B cell (primary cell): ENCODE results near the gene CHSY3. TPM values are rescaled to one million over a fixed set of nuclear protein-coding genes. Genes with fewer than 3 reads are reported as not detected.

Experiments
- ATAC-seq: fragments of 200-7000 bp; cut with Tn5 transposase; one replicate; pipeline ENCODE4 v1.10.0; 2021; ENCODE audit warnings: low read depth, mild to moderate bottlenecking, moderate number of reproducible peaks, moderate library complexity
- CTCF ChIA-PET: fragments of 350-600 bp; sonication (Branson Sonifier 250); formaldehyde crosslinking; loops from one replicate; lab custom pipeline; 2021; ENCODE audit warnings: antibody characterized with exemption, inconsistent platforms; lab: Charles Lee
- POLR2A ChIA-PET: fragments of 350-600 bp; sonication (Branson Sonifier 250); formaldehyde crosslinking; loops from one replicate; lab custom pipeline; 2021; ENCODE audit warnings: antibody characterized with exemption; lab: Charles Lee
- DNase-seq: peaks from one replicate; pipeline ENCODE4 v3.0.0; 2013
- H2AFZ ChIP-seq: 2 replicates; pipeline ENCODE4 v1.6.1; 2012; ENCODE audit warnings: mild to moderate bottlenecking, low read depth, low read length; ENCODE audit not compliant: insufficient read depth, poor library complexity, severe bottlenecking
- H3K27ac ChIP-seq, 2 donors: 1 replicate in 1 of 2; 2 replicates in 1 of 2; pipeline ENCODE4 v1.5.1; 2012 to 2013; ENCODE audit warnings: low read length in 2 of 2, mild to moderate bottlenecking in 2 of 2, moderate library complexity in 1 of 2
- H3K27me3 ChIP-seq, 4 experiments: fragments of 200-600 bp in 1 of 4; sonication (generic) in 1 of 4; replicated peaks in 1 of 4; 1 replicate in 2 of 4; 2 replicates in 2 of 4; pipeline versions ENCODE4 v1.6.1 to v1.7.0; 2013 to 2016; ENCODE audit warnings: low read length in 3 of 4, mild to moderate bottlenecking in 2 of 4, mixed read lengths in 1 of 4, moderate library complexity in 1 of 4; ENCODE audit not compliant: insufficient read depth in 4 of 4, control insufficient read depth in 3 of 4; ENCODE audit errors: control extremely low read depth in 1 of 4
- H3K36me3 ChIP-seq, 2 experiments: replicated peaks in 1 of 2; 1 replicate in 1 of 2; 2 replicates in 1 of 2; pipeline versions ENCODE4 v1.6.1 to v1.7.1; 2013; ENCODE audit warnings: low read length in 1 of 2; ENCODE audit not compliant: insufficient read depth in 2 of 2, control insufficient read depth in 1 of 2; ENCODE audit errors: control extremely low read depth in 1 of 2, extremely low read depth in 1 of 2
- H3K4me1 ChIP-seq, 2 donors: fragments of 200-600 bp in 1 of 2; sonication (generic) in 1 of 2; 1 replicate in 1 of 2; 2 replicates in 1 of 2; pipeline versions ENCODE4 v1.5.1 to v1.6.1; 2013 to 2017; ENCODE audit warnings: low read length in 2 of 2; ENCODE audit not compliant: control insufficient read depth in 2 of 2, insufficient read depth in 2 of 2
- H3K4me2 ChIP-seq: replicated peaks from 2 replicates; pipeline ENCODE3; 2012; ENCODE audit warnings: mild to moderate bottlenecking, low read depth, low read length; ENCODE audit not compliant: poor library complexity, severe bottlenecking
- H3K4me3 ChIP-seq, 5 experiments: fragments of 200-600 bp in 1 of 5; sonication (generic) in 1 of 5; 1 replicate in 3 of 5; 2 replicates in 2 of 5; pipeline versions ENCODE4 v1.5.1 to v1.7.0; 2011 to 2016; ENCODE audit warnings: low read length in 4 of 5, mild to moderate bottlenecking in 4 of 5, low read depth in 2 of 5, control low read depth in 1 of 5, moderate library complexity in 1 of 5; ENCODE audit not compliant: insufficient read depth in 1 of 5; ENCODE audit errors: control extremely low read depth in 1 of 5, extremely low read depth in 1 of 5
- H3K79me2 ChIP-seq: fragments of 200-600 bp; sonication (generic); one replicate; pipeline ENCODE4 v1.6.0; 2016; ENCODE audit warnings: low read length; ENCODE audit not compliant: control insufficient read depth, insufficient read depth
- H3K9ac ChIP-seq: fragments of 200-600 bp; sonication (generic); 2 replicates; pipeline ENCODE4 v1.6.1; 2017; ENCODE audit warnings: mild to moderate bottlenecking, low read length, moderate library complexity
- H3K9me3 ChIP-seq, 3 donors: one replicate each; pipeline versions ENCODE4 v1.6.1 to v1.7.1; 2013; ENCODE audit warnings: low read length in 2 of 3; ENCODE audit not compliant: control insufficient read depth in 2 of 3, insufficient read depth in 1 of 3; ENCODE audit errors: control extremely low read depth in 1 of 3
- H4K20me1 ChIP-seq: 2 replicates; pipeline ENCODE4 v1.6.0; 2012; ENCODE audit warnings: mild to moderate bottlenecking, low read length; ENCODE audit not compliant: insufficient read depth, control insufficient read depth, poor library complexity, severe bottlenecking
- H3K27ac Mint-ChIP-seq: one replicate; pipeline ENCODE4 v1.8.0; 2021; ENCODE audit warnings: mixed read lengths
- H3K27me3 Mint-ChIP-seq: one replicate; pipeline ENCODE4 v1.8.0; 2021; ENCODE audit warnings: mixed read lengths
- H3K4me1 Mint-ChIP-seq: one replicate; pipeline ENCODE4 v1.8.0; 2021; ENCODE audit warnings: mixed read lengths
- H3K4me3 Mint-ChIP-seq: one replicate; pipeline ENCODE4 v1.8.0; 2021; ENCODE audit warnings: mixed read lengths
- H3K9me3 Mint-ChIP-seq: one replicate; pipeline ENCODE4 v1.8.0; 2022; ENCODE audit warnings: mixed read lengths; ENCODE audit not compliant: insufficient read depth
- EZH2 ChIP-seq: IDR thresholded peaks from 2 replicates; pipeline ENCODE4 v1.6.1; 2012; ENCODE audit warnings: borderline replicate concordance, low read depth, mild to moderate bottlenecking, moderate library complexity, low read length; ENCODE audit not compliant: insufficient read depth, poor library complexity, severe bottlenecking
- WGBS: methylation state at CpG from one replicate; pipeline ENCODE4 v1.1.5; 2013; ENCODE audit warnings: missing lambda C conversion rate; ENCODE audit not compliant: insufficient coverage; 5-methylcytosine and 5-hydroxymethylcytosine counted together
- intact Hi-C: fragments of 100-400 bp; cut with micrococcal nuclease; formaldehyde crosslinking; loops from one replicate; pipeline ENCODE4 v1.10.0; 2022
- polyA plus RNA-seq: library from polyadenylated mRNA; depleted of rRNA; stranded (reverse); fragments of >200 nt; gene quantifications from 2 replicates; pipeline ENCODE4 v1.2.3, GENCODE V29; 2012
- total RNA-seq, 2 donors: library from RNA; stranded (reverse); fragments of 120-200 nt in 1 of 2; gene quantifications; 1 replicate in 1 of 2; 2 replicates in 1 of 2; pipeline versions ENCODE4 v1.2.3 to v1.2.4, GENCODE V29; 2013 to 2022
- TF ChIP-seq, protein P1 (sequence below): fragments of 200-600 bp; IDR thresholded peaks from one replicate; pipeline ENCODE4 v1.8.0; 2022; ENCODE audit warnings: antibody characterized with exemption, mild to moderate bottlenecking

CHSY3 gene
- total and polyA plus RNA-seq, 2 donors (not counting 1 experiment from before 2014, with no cell fraction given), result not detected

DNA sequence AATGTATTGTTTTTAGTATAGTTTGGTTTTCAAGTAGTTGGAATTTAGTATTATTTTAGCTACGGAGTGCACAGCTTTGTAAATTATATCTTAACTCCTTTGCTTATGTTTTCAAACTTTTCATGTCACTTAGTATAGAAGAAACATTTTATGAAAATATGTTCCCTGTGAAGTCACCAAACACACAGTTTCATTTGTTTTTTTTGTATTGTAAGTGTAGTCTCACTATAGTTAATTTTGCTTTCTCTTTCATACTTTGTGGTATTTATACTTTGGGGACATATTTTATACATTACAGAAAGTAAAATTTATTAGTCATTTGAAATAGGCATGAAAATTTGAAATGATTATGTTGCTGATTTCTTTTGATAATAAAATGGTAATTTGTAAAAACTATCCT is 5.0 kb downstream of the CHSY3 start:
- H3K27ac Mint-ChIP-seq, result no peak overlapping the region
- no peak for TF ChIP-seq EZH2
- TF ChIP-seq, protein P1, sequence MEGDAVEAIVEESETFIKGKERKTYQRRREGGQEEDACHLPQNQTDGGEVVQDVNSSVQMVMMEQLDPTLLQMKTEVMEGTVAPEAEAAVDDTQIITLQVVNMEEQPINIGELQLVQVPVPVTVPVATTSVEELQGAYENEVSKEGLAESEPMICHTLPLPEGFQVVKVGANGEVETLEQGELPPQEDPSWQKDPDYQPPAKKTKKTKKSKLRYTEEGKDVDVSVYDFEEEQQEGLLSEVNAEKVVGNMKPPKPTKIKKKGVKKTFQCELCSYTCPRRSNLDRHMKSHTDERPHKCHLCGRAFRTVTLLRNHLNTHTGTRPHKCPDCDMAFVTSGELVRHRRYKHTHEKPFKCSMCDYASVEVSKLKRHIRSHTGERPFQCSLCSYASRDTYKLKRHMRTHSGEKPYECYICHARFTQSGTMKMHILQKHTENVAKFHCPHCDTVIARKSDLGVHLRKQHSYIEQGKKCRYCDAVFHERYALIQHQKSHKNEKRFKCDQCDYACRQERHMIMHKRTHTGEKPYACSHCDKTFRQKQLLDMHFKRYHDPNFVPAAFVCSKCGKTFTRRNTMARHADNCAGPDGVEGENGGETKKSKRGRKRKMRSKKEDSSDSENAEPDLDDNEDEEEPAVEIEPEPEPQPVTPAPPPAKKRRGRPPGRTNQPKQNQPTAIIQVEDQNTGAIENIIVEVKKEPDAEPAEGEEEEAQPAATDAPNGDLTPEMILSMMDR, result no peak
- ChIA-PET POLR2A (no interaction called here), CTCF (no interaction called here)
- H3K36me3 ChIP-seq, result no peaks in the 10 kb centered on the region
- no peak overlapping the region for H2AFZ ChIP-seq
- H3K79me2 ChIP-seq, result no peaks in the 10 kb centered on the region
- no peak overlapping the region for H3K27ac ChIP-seq
- no peak overlapping the region for H3K4me3 ChIP-seq
- H3K9ac ChIP-seq, result no peak overlapping the region
- H3K4me1 Mint-ChIP-seq, result peaks cover 11% of the 10 kb centered on the region
- H3K9me3 Mint-ChIP-seq, result no peaks in the 10 kb centered on the region
- no peaks in the 10 kb centered on the region for H4K20me1 ChIP-seq
- peaks cover 0 to 9% (median 8%) of the 10 kb centered on the region in 4 experiments for H3K27me3 ChIP-seq
- ATAC-seq (no peak), DNase-seq (no peak)
- H3K27me3 Mint-ChIP-seq, result peaks cover 24% of the 10 kb centered on the region
- H3K9me3 ChIP-seq, result no peaks in the 10 kb centered on the region
- no peak overlapping the region for H3K4me2 ChIP-seq
- H3K4me3 Mint-ChIP-seq, result no peak overlapping the region
- intact Hi-C loops, result no loop called here
- peaks cover 6 to 7% of the 10 kb centered on the region in 2 donors for H3K4me1 ChIP-seq
- WGBS, result no CpG with 5 or more reads among the region's 1 CpG

DNA sequence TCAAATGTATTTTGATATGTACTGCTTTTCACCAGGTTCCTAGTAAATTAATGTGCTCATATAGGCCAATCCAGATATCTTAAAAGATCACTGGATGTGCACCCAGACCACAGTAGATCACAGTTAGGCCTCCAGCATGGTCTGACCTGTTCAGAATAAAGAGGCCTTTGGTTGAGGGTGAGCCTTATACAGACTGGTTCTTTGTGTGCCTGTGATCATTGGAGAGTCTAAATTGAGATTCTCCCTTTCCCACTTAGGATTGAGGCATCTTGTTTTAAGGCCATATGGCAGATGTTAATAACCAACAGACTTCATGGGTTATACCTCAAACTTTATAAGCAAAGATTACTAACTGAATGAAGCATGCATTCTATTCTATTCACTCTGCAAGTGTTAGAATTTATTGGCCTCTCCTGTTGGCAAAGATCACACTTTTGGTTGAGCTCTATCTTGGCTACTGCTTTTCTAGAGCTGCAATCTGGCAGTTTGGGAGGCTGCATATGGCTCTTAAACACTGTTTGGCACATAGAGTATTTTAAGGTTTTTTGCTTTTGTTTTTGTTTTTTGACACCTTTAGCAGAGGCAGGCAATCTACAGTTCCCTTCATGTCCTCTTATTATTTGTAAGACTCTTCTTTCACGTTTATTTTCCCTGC is 8.5 kb downstream of the CHSY3 start:
- no CpG with 5 or more reads among the region's 1 CpG for WGBS
- no peak overlapping the region for H3K27ac ChIP-seq
- H3K4me1 ChIP-seq, result no peaks in the 10 kb centered on the region
- Mint-ChIP-seq H3K4me3 (no peak overlapping the region), H3K9me3 (no peaks in the 10 kb centered on the region), H3K27ac (no peak overlapping the region), H3K27me3 (peaks cover 8% of the 10 kb centered on the region), H3K4me1 (no peaks in the 10 kb centered on the region)
- no peak overlapping the region for H3K9ac ChIP-seq
- intact Hi-C loops, result no loop called here
- ATAC-seq, result no peak
- H3K79me2 ChIP-seq, result no peaks in the 10 kb centered on the region
- CTCF ChIA-PET, result no interaction called here
- H3K4me2 ChIP-seq, result no peak overlapping the region
- no peaks in the 10 kb centered on the region for H3K27me3 ChIP-seq
- POLR2A ChIA-PET, result no interaction called here
- no peaks in the 10 kb centered on the region for H3K36me3 ChIP-seq
- no peaks in the 10 kb centered on the region for H4K20me1 ChIP-seq
- no peak overlapping the region for H2AFZ ChIP-seq
- no peak for DNase-seq
- no peaks in the 10 kb centered on the region for H3K9me3 ChIP-seq
- no peak overlapping the region for H3K4me3 ChIP-seq
- TF ChIP-seq, protein P1, result no peak
- TF ChIP-seq EZH2, result no peak
